Cerebellar nuclear complex (tissue), 1 donor: ENCODE results near the gene BACE2.
"Not testable (repeated sequence)": the region's sequence is repeated elsewhere in the genome, so short reads cannot be mapped to it uniquely, and the experiment has no call there.

ENCODE experiments used
- DNase-seq, 2 experiments: peaks; one replicate each; lab custom pipeline; 2025; lab: John Stamatoyannopoulos, UW

BACE2 gene

DNA sequence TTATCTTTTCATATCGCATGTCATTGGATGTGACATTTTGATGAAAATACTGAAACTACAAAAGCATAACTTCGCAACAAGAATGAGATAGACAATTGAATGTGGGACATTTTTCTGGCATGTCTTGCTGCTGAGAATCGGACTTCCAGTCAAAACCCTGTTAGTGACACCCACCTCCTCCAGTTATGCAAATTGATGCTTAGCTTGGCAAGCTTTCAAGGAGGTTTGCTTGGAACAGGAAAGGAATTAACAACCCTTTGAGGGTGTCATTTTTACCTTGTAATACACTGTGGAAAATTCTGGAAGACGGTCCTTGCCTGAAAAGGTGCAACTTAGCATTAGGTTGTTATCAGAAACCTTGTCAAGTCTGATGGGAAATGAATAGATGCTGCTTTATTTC lies 109.9 kb downstream of the BACE2 start:
- DNase-seq, result no peak

DNA sequence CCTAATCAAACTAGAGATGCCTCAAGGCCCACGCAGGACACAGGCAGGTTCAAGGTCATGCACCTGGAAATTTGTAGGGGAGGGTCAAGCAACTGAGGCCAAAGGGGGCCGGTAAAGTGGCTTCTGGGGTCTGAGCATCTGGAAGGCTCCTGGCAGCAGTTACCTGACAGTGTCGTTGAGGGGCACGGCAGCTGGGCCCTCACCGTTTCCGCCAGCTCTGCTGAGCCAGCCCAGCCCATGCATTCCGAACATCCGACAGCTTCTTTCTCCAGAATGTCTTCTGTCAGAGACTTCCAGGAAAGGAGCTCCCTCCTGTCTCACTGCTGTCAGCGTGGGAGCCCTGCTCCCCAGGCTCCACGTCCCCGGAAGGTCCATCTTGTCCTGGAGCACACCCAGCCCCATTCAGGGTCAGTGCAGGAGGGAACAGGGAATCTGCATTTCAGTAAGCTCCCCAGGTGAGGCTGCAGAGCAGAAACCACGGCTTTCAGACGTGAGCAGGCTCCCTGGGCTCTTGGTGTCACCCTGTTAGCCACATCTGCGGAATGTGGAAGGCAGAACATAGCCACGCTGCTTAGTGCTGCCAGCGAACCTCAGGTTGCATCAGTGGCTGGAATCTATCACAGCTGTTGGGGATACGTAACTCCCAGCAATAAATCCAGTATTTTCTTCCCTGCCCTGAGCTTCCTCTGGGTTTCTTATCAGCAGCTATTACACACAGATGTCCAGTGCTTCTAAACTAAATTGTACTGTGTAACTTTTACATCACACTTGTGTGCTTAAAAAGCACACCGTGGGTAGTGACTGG lies 112.4 kb downstream of the BACE2 start:
- no peak for DNase-seq

GRCh38 chr21:41282412-41282811 lies 114.5 kb downstream of the BACE2 start:
- no peak for DNase-seq

- DNase-seq, result no peak
These were observed 115.4 kb downstream of the BACE2 start for GRCh38 chr21:41283211-41283818.

- DNase-seq, result no peak
These were observed 121.5 kb downstream of the BACE2 start for GRCh38 chr21:41289431-41289830.

DNA sequence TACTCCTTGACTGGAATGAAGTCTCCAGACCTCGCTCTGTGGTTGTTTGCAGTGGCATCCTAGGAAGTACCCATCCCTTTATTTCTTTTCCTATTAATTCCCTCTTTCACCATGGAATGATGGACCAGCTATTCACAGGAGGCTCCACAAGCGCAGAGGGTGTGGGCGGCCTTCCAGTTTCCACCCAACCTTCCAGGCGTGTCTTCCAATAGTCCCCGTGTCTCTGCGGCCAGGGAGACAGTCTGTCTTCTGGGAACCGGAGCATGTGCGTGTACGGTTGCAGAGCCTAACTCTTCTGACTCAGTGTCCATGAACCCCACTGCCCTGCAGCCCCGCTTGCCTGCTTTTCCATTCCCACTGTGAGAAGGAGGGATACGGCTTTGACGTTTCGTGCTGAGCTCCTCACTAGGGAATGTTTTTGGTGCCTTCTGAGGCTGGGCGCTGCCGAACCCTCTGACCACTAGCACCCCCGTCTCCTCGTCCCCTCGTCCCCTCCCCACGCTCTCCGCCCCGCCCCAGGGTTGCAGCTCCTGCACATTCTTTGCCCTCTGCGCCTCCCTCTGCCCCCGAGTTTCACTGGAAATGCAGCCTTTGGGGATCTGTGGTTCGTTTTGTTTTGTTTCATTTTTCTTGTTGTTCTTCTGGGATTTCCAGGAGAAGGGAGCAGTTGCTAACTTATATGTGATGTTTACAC lies 122.3 kb downstream of the BACE2 start:
- no peak for DNase-seq

DNA sequence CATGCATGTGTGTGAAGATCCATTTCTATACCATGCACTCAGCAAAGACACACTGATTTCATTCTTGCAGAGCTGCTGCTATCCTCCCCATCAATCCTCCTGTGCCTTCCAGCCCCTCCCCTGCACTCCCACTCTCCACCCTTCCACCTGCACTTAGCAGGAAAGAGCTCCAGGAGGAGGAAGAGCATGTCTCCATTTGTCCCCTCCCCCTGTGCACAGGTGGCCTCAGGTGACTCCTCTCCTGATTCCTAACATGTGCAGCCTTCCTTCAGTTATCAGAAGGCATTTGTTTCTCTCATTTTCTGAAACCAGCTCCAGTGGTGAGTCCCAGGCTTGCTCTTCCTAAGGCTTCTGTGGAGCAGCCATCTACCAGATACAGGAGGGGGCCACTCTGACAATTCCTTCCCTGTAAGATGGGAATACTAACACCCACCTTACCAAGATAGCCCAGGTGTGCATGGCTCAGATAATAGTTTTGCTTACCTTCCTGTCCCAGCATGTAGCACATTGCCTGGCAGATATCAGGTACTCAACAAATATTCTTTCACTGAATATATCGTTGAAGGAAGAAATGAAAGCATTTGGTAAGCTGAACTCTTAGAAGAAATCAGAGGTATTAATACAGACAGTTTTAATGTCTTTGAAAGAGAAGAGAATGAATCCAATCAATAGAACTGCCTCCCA lies 126.7 kb downstream of the BACE2 start:
- no peak for DNase-seq

- no peak for DNase-seq
These were observed 127.8 kb downstream of the BACE2 start for GRCh38 chr21:41295721-41296254.

- no peak for DNase-seq
These were observed 135.0 kb downstream of the BACE2 start for GRCh38 chr21:41302976-41303375.

DNA sequence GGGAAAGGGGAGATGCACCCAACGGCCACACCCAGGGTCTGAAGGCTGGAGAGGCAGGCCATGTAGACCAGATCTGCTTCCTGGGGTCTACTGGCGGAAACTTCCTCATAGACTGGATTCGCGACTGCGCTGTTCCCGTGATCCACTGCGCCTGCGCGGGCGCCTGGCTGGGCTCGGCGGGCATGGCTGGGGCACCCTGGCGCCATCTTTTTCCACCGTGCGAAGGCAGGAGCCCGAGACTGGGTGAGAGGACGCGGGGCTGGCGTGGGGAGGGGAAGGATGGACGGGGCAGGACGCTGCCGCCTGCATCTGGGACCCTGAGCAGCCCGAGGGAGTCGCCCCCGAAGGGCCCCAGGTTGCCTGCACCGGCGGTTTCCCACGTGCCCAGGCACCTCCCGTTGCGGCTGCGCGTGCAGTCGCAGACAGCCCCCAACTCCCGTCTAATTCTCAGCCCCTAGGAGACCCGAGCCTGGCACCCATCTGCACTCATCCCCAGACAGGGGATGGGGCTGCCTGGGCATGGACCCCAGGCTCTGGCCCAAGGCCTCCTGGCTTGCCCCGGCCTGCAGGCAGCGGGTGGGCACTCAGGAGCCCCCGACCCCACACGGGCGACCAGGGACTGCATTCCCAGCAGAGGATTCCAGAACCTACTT lies 136.2 kb downstream of the BACE2 start:
- no peak for DNase-seq

DNA sequence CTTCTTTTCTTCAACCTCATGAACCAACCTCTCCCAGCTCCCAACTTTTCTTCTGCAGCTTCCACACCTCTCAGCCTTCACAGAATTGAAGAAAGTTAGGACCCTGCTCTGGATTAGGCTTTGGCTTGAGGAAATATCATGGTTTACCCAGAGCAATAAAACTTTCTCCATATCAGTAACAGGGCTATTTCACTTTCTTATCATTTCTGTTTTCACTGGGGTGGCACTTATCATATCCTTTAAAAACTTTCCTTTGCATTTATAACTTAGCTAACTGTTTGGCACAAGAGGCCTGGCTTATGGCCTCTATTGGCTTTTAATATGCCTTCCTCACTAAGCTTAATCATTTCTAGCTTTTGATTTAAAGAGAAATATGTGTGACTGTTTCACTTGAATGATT lies 139.3 kb downstream of the BACE2 start:
- DNase-seq, result no peak

DNA sequence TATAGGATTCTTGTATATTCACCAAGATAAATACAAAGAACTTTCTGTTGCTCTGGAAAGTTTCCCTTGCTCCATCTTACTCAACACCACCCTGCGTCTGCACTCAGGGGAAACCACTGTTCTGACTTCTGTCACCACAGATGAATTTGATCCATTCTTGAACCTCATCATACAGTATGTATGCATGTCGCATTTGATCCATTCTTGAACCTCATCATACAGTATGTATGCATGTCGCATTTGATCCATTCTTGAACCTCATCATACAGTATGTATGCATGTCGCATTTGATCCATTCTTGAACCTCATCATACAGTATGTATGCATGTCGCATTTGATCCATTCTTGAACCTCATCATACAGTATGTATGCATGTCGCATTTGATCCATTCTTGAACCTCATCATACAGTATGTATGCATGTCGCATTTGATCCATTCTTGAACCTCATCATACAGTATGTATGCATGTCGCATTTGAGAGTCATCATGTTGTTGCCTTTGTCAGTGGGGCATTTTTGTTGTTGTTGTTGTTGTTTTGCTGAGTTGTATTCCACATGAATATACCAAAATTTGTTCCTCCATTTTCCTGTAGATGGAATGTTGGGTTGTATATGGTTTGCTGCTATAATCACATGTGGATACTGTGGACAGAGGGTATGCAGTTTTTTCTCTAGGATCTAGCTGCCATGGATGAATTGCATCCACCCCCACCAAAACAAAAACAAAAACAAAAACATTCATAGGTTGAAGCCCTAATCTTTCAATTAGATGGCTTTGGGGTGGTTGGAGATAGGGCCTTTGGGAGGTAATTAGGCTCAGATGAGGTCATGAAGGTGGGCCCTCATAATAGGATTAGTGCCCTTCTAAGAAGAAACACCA lies 145.6 kb downstream of the BACE2 start:
- not testable (repeated sequence) for DNase-seq

GRCh38 chr21:41315726-41316125 lies 147.8 kb downstream of the BACE2 start:
- DNase-seq, result no peak

DNA sequence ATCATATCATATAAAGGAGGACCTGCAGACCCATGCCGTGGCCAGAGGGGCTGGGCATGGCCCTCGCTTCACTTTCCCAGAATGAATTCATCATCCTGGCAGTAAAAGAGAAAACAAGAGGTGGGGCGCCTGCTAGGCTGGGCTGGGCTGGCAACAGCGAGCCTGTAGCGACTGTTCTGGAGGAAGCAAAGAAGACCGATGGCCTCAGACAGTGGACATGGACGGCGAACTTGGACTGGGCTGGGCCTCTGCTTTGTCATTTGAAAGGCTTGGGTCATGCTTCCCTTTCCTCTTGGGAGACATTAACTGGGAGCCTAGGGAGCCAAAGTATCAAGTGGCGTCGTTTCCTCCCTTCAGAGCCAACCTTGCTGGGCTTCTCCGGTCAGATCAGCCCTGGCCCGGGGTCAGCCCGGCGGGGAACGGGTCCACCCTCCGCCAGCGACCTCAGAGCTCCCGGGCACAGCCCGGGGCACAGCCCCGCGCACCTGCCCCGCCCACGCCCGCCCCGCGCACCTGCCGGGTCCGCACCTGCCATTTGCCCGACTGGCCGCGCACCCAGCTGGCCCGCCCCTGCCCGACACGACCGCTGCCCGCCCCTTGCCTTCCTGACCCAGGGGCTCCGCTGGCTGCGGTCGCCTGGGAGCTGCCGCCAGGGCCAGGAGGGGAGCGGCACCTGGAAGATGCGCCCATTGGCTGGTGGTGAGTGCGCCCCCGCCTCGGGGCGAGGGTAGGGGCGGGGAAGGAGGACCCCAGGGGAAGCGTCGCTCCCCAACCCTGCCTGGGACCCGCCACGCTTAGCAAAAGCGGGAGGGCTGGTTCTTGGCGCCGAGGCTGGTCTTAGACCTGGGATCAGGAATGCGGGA lies 148.5 kb downstream of the BACE2 start, which contains the start of gene FAM3B:
FAM3B (plus strand) TSS at position 602 of the 863 bp plus-strand sequence; CDS start at position 681, 79 bp downstream.
- DNase-seq, result no peak

DNA sequence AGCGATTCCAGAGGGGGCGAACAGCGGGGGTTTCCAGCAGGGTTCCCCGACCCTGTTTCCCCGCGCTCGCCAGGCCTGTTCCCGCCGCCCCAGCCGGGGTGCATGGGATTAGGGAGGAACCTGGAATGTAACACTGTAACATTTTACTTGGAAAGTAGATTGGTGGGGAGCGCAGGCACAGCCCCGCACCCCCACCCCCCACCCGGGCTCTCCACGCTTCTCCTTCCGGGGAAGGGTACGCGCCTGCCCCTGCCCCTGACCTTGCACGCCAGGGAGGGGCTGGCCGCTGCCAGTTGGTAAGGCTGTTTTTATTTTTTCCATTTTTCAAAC lies 149.1 kb downstream of the BACE2 start:
- DNase-seq, result no peak

GRCh38 chr21:41317458-41317857 lies 149.5 kb downstream of the BACE2 start:
- no peak for DNase-seq

GRCh38 chr21:41318218-41318617 lies 150.3 kb downstream of the BACE2 start:
- no peak for DNase-seq

DNA sequence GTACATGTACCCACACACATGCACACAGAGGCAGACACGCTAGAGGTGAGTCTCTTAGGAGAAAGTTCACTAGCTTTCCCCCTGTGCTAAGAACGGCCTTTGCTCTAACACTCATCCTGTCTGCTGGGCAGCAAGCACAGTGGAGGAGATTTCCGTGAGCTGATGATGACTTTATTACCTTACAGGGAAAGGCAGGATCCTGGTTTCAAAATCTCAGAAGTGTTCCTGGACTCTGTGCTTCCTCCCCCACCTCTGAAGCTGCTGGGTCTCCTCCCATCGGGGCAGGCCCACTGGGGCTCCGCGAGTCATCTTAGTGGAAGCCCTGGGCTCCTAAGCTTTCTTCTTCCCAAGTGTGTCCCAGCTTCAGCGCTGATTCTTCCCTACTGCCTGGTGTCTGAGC lies 151.3 kb downstream of the BACE2 start:
- no peak for DNase-seq

DNA sequence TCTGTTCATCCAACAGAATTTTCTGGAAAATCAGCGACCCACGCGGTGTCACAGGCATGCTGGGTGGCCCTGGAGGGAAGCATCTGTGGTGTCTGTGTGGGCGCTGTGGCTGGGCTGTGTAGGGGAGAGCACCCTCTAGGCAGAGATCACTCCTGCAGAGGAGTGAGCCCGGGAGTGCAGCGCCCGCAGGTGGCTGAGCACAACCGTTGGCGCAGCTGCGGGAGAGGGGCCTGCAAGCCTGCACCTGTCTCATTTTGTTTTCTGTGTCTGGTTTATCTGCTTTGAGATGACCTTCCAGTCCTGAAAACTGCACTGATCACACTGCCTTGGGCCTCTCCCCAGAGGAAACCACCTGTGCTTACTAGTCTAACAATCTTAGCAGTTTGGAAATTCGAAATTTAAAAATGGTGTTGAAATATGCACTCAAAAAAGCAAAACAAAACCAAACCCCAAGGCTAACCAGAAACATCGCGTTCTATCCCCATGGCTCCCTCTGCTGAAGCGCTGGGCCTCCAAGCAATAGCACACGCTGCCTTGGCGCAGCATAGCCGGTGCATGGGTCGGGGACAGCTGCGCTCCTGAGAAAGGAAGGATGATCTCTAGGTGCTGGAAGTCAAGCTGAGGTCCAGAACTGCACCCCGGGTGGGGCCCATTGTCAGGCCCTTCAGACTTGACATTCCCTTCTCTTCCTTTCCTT lies 153.4 kb downstream of the BACE2 start:
- DNase-seq, result no peak
